ENCODE measurements around the gene RIPK4.

The RIPK4 gene

GRCh38 chr21:41783476-41784180 lies 16.8 kb upstream of the RIPK4 start:
- no peak for TF ChIP-seq CTCF (IDR thresholded peaks at IDR 0.05; ENCODE audit: insufficient read depth, low read depth, low read length, missing control alignments)
- H3K4me3 ChIP-seq (ENCODE audit: low read length) = no peak overlapping the region
- DNase-seq (ENCODE audit: low read depth) = peak; percentile 96

- no peak for TF ChIP-seq CTCF (IDR thresholded peaks at IDR 0.05; ENCODE audit: insufficient read depth, low read depth, low read length, missing control alignments)
- no peak overlapping the region for H3K4me3 ChIP-seq (ENCODE audit: low read length)
- DNase-seq (ENCODE audit: low read depth) = no peak
These were observed 14.2 kb upstream of the RIPK4 start for GRCh38 chr21:41781050-41781410.

GRCh38 chr21:41780337-41781049 lies 13.6 kb upstream of the RIPK4 start:
- no peak for DNase-seq (ENCODE audit: low read depth)
- H3K4me3 ChIP-seq (ENCODE audit: low read length) = no peak overlapping the region
- no peak for TF ChIP-seq CTCF (IDR thresholded peaks at IDR 0.05; ENCODE audit: insufficient read depth, low read depth, low read length, missing control alignments)

GRCh38 chr21:41779659-41780058 lies 12.8 kb upstream of the RIPK4 start:
- no peak for TF ChIP-seq CTCF (IDR thresholded peaks at IDR 0.05; ENCODE audit: insufficient read depth, low read depth, low read length, missing control alignments)
- H3K4me3 ChIP-seq (ENCODE audit: low read length) = no peak overlapping the region
- no peak for DNase-seq (ENCODE audit: low read depth)

- no peak overlapping the region for H3K4me3 ChIP-seq (ENCODE audit: low read length)
- no peak for TF ChIP-seq CTCF (IDR thresholded peaks at IDR 0.05; ENCODE audit: insufficient read depth, low read depth, low read length, missing control alignments)
- DNase-seq (ENCODE audit: low read depth) = no peak
These were observed 12.2 kb upstream of the RIPK4 start for GRCh38 chr21:41778930-41779600.

GRCh38 chr21:41777951-41778815 lies 11.3 kb upstream of the RIPK4 start:
- no peak overlapping the region for H3K4me3 ChIP-seq (ENCODE audit: low read length)
- peak; percentile 92 for DNase-seq (ENCODE audit: low read depth)
- peak; percentile 93 for TF ChIP-seq CTCF (IDR thresholded peaks at IDR 0.05; ENCODE audit: insufficient read depth, low read depth, low read length, missing control alignments)
